ENCODE data around the gene FBXW5.

FBXW5 gene

GRCh38 chr9:136910901-136911245 is 33.7 kb downstream of the FBXW5 start:
- Histone ChIP-seq H3K27me3 (ENCODE audit: insufficient read depth, low read depth) (no peaks in the 10 kb centered on the region), H3K79me2 (ENCODE audit: insufficient read depth, low read depth) (peaks cover 10% of the 10 kb centered on the region; the same call in 1 of the 2 replicates), H3K4me3 (IDR thresholded peaks at IDR 0.05; ENCODE audit: insufficient read depth, low read depth, low read length) (no peak overlapping the region), H2AFZ (ENCODE audit: low read depth) (no peak overlapping the region), H3K9ac (no peak overlapping the region), H3K36me3 (ENCODE audit: insufficient read depth) (no peaks in the 10 kb centered on the region; the same call in 1 of the 2 replicates), H3K27ac (no peak overlapping the region), H3K4me1 (ENCODE audit: low read depth, poor library complexity, severe bottlenecking) (peaks cover 5% of the 10 kb centered on the region), H4K20me1 (ENCODE audit: insufficient read depth) (no peaks in the 10 kb centered on the region; the same call in 1 of the 2 replicates), H3K4me2 (no peak overlapping the region)
- no peak for TF ChIP-seq CTCF (conservative IDR thresholded peaks at IDR 0.05; ENCODE audit: low read depth, low read length)

GRCh38 chr9:136910197-136910900 is 34.2 kb downstream of the FBXW5 start:
- no peak overlapping the region for H2AFZ ChIP-seq (ENCODE audit: low read depth)
- no peak overlapping the region for H3K4me3 ChIP-seq (IDR thresholded peaks at IDR 0.05; ENCODE audit: insufficient read depth, low read depth, low read length)
- H3K36me3 ChIP-seq (ENCODE audit: insufficient read depth) = no peaks in the 10 kb centered on the region; the same call in 1 of the 2 replicates
- no peak overlapping the region for H3K4me2 ChIP-seq
- no peaks in the 10 kb centered on the region; the same call in 1 of the 2 replicates for H4K20me1 ChIP-seq (ENCODE audit: insufficient read depth)
- no peak for TF ChIP-seq CTCF (conservative IDR thresholded peaks at IDR 0.05; ENCODE audit: low read depth, low read length)
- peaks cover 8% of the 10 kb centered on the region for H3K4me1 ChIP-seq (ENCODE audit: low read depth, poor library complexity, severe bottlenecking)
- H3K9ac ChIP-seq = no peak overlapping the region
- peaks cover 14% of the 10 kb centered on the region; the same call in 1 of the 2 replicates for H3K79me2 ChIP-seq (ENCODE audit: insufficient read depth, low read depth)
- no peak overlapping the region for H3K27ac ChIP-seq
- no peaks in the 10 kb centered on the region for H3K27me3 ChIP-seq (ENCODE audit: insufficient read depth, low read depth)

GRCh38 chr9:136907011-136907914 is 37.3 kb downstream of the FBXW5 start:
- TF ChIP-seq CTCF (conservative IDR thresholded peaks at IDR 0.05; ENCODE audit: low read depth, low read length) = no peak
- Histone ChIP-seq H3K36me3 (ENCODE audit: insufficient read depth) (peaks cover 3% of the 10 kb centered on the region; the same call in 1 of the 2 replicates), H3K4me1 (ENCODE audit: low read depth, poor library complexity, severe bottlenecking) (peaks cover 32% of the 10 kb centered on the region), H3K4me3 (IDR thresholded peaks at IDR 0.05; ENCODE audit: insufficient read depth, low read depth, low read length) (no peak overlapping the region), H3K27ac (no peak overlapping the region), H3K4me2 (no peak overlapping the region), H3K9ac (no peak overlapping the region), H2AFZ (ENCODE audit: low read depth) (no peak overlapping the region), H4K20me1 (ENCODE audit: insufficient read depth) (no peaks in the 10 kb centered on the region), H3K79me2 (ENCODE audit: insufficient read depth, low read depth) (peaks cover 32% of the 10 kb centered on the region; the same call in 1 of the 2 replicates), H3K27me3 (ENCODE audit: insufficient read depth, low read depth) (no peaks in the 10 kb centered on the region)

GRCh38 chr9:136906266-136906665 is 38.3 kb downstream of the FBXW5 start:
- Histone ChIP-seq H3K9ac (no peak overlapping the region), H3K79me2 (ENCODE audit: insufficient read depth, low read depth) (peaks cover 32% of the 10 kb centered on the region; the same call in 1 of the 2 replicates), H3K27ac (no peak overlapping the region), H3K4me2 (no peak overlapping the region), H2AFZ (ENCODE audit: low read depth) (no peak overlapping the region), H3K4me1 (ENCODE audit: low read depth, poor library complexity, severe bottlenecking) (peaks cover 42% of the 10 kb centered on the region), H4K20me1 (ENCODE audit: insufficient read depth) (no peaks in the 10 kb centered on the region), H3K4me3 (IDR thresholded peaks at IDR 0.05; ENCODE audit: insufficient read depth, low read depth, low read length) (no peak overlapping the region), H3K27me3 (ENCODE audit: insufficient read depth, low read depth) (no peaks in the 10 kb centered on the region), H3K36me3 (ENCODE audit: insufficient read depth) (peaks cover 3% of the 10 kb centered on the region; the same call in 1 of the 2 replicates)
- no peak for TF ChIP-seq CTCF (conservative IDR thresholded peaks at IDR 0.05; ENCODE audit: low read depth, low read length)

Measured in KMS-11 (cell line).